B cell (primary cell): ENCODE measurements around the gene GAREM1.

Experiments used
- EZH2 ChIP-seq: IDR thresholded peaks from 2 replicates; pipeline ENCODE4 v1.6.1; 2012; ENCODE audit warnings: borderline replicate concordance, low read depth, mild to moderate bottlenecking, moderate library complexity, low read length; ENCODE audit not compliant: insufficient read depth, poor library complexity, severe bottlenecking
- TF ChIP-seq, protein P1 (sequence below): fragments of 200-600 bp; IDR thresholded peaks from one replicate; pipeline ENCODE4 v1.8.0; 2022; ENCODE audit warnings: antibody characterized with exemption, mild to moderate bottlenecking

DNA sequence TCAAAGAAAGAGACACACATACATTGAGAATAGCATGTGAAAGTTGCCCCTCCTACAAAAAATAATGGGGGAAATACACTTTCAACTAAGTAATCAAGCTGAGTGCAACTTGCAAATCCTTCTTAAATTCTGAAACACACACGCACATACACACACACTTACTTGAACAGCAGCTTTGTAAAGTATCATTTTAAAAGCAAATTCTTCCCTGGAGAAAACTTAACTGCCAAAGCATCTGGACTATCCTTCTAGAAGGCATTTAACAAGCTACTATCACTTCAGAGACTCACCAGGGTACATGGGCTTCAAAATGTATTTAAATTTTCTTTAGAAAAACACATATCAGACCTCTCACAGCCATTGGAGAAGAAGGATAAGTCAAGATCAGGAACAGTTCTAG lies 15.3 kb downstream of the GAREM1 start:
- TF ChIP-seq, protein P1, sequence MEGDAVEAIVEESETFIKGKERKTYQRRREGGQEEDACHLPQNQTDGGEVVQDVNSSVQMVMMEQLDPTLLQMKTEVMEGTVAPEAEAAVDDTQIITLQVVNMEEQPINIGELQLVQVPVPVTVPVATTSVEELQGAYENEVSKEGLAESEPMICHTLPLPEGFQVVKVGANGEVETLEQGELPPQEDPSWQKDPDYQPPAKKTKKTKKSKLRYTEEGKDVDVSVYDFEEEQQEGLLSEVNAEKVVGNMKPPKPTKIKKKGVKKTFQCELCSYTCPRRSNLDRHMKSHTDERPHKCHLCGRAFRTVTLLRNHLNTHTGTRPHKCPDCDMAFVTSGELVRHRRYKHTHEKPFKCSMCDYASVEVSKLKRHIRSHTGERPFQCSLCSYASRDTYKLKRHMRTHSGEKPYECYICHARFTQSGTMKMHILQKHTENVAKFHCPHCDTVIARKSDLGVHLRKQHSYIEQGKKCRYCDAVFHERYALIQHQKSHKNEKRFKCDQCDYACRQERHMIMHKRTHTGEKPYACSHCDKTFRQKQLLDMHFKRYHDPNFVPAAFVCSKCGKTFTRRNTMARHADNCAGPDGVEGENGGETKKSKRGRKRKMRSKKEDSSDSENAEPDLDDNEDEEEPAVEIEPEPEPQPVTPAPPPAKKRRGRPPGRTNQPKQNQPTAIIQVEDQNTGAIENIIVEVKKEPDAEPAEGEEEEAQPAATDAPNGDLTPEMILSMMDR: no peak
- TF ChIP-seq EZH2: no peak
